Smooth muscle cell of the pulmonary artery (primary cell): ENCODE results near the gene UBA6. TPM values are rescaled to one million over a fixed set of nuclear protein-coding genes. Genes with fewer than 3 reads are reported as not detected.

Experiments
- total RNA-seq: library from RNA; depleted of rRNA; stranded (reverse); fragments of >200 nt; gene quantifications from 2 replicates; pipeline ENCODE4 v1.2.3, GENCODE V29; 2014

UBA6 gene
- total RNA-seq = 108 and 149 TPM in 2 replicates

GRCh38 chr4:67700738-67701516, at the start of gene UBA6:
TSS of gene UBA6 (minus strand) at chr4:67701155. CDS start at chr4:67701119, 36 bp downstream.

Other genes with a start within 250 kb of the UBA6 start
- 6.9 and 9.3 TPM in 2 replicates for gene CENPC, start 155.7 kb downstream of the UBA6 start, total RNA-seq
- not detected in 2 replicates for gene STAP1, start 142.4 kb downstream of the UBA6 start, total RNA-seq
- gene GNRHR, start 53.2 kb upstream of the UBA6 start, total RNA-seq = not detected in 2 replicates
- not detected in 2 replicates for gene TMPRSS11D, start 182.8 kb upstream of the UBA6 start, total RNA-seq